ENCODE data around the gene TCOF1.
"Not testable (repeated sequence)": the region's sequence is repeated elsewhere in the genome, so short reads cannot be mapped to it uniquely, and the experiment has no call there.

TCOF1 gene

DNA sequence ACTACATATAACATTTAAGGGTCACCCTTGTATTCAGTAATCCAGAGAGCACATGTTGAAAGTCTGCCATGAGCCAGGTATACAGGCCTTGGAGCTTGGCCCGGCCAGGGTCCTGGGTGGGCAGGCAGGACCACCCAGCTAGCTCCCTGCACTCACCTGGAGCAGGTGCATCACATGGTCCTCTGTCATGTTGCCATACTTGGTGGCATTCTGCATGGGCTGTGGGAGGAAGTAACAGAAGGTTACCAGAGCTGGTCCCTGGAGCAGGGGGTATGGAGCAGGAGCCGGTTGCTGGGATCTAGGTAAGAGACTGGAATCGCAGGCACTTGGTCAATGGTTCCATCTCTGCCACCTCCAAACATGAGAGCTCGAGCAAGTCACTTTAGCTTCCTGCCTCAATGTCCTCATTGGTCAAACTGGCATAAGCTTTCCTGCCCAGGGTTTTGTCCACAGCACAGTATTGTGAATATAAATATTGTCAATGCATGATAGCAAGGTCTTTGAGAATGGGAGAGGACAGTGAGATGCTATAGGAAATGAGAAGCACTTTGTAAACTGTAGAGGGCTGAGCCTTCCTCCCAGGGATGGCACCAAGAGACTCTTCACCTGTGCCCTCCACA is 48.7 kb downstream of the TCOF1 start:
- no peak for DNase-seq

DNA sequence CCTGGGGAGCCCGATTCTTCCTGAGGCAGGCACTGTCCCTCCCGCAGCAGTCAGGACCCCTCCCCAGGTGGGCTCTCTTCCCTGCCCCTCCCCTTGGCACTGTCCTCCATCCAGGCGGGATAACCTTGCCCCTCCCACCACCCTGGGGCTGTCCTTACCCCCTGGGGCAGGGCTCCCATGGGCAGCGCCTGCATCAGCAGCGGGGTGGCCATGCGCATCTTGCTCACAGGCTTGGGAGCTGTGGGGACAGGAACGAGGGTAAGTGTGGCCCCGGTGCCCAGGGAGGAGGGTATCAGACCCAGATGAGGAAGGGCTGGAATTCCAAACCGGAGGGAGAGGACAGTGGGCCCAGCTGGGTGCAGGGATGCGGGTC is 49.2 kb downstream of the TCOF1 start:
- DNase-seq, result no peak

- DNase-seq, result no peak
Measured at GRCh38 chr5:150407096-150407720, 49.7 kb downstream of the TCOF1 start.

GRCh38 chr5:150408231-150408943 is 50.9 kb downstream of the TCOF1 start:
- no peak for DNase-seq

GRCh38 chr5:150409638-150410523 is 52.4 kb downstream of the TCOF1 start:
- peak; percentile 59 for DNase-seq

DNA sequence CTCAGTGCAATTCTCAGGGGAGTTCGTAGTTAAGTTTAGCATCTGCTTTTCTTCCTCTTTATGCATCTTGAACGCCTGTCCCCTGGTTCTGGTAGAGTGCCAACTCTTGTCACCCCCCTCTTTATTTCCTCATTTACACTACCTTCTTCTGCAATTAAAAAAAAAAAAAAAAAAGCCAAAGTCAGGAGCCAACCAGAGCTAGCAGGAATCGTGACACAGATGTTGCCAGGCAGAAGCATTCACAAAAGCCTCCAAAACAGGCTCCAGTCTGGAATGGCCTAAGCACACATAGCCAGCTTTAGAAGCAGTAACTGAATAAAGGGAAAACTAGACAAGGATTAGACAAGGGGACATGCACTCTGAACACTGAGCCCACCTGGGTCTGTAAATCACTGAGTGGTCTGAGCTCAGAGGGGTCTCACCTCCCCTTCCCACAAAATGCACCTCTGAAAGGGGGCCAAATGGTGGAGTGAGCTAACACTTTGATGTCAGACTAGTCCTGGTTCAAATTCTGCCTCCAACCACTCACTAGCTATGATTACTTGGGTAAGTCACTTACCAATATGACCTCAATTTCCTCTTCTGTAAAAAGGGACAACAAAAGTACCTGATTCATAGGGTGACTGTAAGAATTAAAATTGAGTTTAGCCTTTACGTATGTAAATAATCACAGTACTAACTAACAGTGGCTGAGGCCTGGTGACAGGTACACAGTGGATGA is 53.2 kb downstream of the TCOF1 start:
- DNase-seq, result no peak

- DNase-seq, result no peak
Measured at GRCh38 chr5:150411245-150411979, 53.9 kb downstream of the TCOF1 start.

GRCh38 chr5:150412319-150413175 is 55.0 kb downstream of the TCOF1 start, which contains the start of gene CD74:
Gene CD74, minus strand, starts transcription at chr5:150412910. Its CDS starts 161 bp downstream, at chr5:150412749.
- no peak for DNase-seq

DNA sequence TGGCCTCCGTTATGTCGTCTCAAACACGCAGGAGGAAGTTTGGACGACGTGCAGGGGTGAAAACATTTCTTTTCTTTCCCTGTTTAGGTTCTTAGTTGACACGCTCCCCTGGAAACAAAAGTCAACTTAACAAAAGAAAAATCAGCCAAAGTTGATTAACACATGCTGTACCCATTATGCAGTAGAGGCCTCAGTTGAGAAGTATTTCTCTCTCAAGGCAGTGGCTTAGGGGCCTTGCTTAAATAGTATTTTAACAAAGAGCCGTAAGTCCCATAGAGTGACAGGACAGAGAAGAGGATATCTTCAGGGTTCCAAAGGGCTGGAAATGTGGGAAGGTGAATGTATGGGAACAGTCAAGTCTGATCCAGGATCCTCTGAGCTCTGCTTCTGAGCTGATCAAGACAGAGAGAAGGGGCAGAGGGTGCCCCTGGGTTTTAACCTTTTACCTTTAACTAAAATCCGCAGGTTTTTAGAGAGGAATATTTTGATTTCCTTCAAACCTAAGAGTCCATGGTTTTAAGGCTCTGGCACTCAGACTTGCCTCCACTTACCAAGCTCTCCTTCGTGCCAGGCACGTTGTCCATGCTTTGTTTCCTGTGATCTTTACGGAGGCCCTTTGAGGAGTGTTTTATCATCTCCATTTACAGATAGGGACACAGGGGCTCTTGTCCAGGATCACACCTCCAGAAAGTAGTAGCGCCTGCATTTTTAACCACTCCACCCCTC is 55.8 kb downstream of the TCOF1 start:
- no peak for DNase-seq

DNA sequence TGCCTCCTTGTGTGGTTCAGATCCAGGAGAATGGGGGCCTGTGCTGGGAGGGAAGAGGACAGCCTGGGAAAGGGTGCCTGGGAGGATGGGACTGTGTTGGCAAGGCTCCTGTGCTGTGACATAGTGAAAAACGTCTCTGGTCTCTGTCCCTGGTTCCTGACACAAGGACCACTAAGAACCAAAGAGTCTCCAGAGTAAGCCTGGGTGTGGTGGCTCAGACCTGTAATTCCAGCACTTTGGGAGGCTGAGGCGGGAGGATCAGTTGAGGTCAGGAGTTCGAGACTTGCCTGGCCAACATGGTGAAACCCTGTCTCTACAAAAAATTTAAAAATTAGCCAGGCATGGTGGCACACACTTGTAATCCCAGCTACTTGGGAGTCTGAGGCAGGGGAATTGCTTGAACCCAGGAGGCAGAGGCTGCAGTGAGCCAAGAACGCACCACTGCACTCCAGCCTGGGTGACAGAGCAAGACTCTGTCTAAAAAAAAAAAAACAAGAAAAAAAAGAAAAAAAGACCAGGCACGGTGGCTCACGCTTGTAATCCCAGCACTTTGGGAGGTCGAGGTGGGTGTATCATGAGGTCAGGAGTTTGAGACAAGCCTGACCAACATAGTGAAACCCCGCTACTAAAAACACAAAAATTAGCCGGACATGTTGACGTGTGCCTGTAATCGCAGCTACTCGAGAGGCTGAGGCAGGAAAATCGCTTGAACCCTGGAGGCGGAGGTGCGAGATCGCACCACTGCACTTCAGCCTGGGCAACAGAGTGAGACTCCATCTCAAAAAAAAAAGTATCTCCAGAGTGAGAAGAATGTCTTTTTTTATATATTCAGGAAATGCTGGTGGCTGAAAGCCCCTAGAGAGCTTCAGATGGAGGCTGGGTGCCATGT is 56.6 kb downstream of the TCOF1 start:
- not testable (repeated sequence) for DNase-seq

DNA sequence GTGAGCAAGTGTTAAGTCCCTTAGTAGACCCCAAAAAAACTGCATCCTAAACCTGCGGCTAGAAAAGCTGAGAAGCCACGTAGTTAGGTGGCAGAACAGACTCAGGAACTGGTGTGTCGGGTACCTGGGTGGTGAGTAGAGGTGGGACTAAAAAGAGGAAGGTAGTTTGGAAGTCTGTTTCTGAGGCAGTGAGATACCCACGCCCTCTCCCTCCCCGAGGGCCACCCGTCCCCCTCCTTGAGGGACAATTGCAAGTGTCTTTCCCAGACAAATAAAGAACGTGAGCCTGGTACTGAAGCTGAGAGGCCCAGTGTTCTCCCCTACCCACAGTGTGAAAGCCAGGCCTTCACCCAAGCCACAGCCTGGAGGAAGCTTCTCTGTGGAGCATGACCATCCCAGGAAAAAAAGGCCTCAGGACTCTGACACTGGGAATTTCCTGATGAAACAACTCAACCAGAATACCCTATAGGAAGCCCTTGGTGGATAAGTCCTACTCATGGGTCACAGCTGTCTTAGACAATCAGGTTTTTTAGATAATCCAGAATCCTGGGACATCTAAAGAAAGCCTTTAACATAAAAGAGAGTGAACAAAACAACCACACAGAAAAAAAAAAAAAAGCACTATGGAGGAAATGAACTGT is 62.3 kb downstream of the TCOF1 start:
- DNase-seq, result no peak

DNA sequence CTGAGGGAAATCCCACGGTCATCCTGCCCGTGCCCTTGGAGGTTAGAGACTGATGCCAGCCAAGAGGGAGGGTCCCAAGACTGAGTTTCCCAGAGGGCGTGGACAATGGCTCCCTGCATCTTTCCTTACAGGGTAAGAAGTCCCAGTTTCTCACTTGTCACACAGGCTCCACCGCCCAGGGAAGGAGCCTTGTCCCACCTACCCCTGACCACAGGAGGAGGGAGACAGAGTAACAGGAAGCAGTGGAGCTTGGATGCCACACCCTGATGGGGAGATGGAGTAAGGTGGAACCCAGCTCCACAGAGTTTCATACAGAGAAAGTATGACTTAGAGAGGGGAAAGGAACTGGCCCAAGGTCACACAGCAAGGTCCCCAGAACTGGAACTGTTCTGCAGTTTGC is 64.6 kb downstream of the TCOF1 start:
- no peak for DNase-seq

DNA sequence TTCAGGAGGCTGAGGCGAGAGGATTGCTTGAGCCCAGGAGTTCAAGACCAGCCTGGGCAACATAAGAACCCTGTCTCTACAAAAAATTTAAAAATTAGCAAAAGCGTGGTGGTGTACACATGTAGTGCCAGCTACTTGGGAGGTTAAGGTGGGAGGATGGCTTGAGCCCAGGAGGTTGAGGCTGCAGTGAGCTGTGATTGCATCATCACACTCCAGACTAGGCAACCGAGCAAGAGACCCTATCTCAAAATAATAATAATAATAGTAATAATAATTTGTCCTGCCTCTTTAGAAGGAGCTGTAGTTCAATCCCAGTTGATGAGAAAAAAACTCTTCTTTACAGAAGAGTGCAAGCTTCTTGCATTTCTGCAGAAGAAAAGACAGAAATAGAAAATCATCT is 65.3 kb downstream of the TCOF1 start:
- no peak for DNase-seq

DNA sequence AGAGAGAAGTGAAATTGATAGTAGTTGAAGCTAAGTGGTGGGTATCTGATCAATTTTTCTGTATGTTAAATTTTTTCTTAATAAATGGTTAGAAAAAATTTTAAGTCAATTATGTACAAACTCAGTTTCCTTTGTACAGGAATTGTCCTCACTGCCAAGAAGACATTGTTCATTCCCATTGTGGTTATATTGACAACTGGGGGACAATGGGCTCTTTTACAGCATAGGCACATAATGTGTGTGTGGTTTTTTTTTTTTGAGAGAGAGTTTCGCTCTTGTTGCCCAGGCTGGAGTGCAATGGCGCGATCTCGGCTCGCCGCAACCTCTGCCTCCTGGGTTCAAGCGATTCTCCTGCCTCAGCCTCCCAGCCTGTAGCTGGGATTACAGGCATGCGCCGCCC is 68.7 kb downstream of the TCOF1 start:
- DNase-seq, result not testable (repeated sequence)

DNA sequence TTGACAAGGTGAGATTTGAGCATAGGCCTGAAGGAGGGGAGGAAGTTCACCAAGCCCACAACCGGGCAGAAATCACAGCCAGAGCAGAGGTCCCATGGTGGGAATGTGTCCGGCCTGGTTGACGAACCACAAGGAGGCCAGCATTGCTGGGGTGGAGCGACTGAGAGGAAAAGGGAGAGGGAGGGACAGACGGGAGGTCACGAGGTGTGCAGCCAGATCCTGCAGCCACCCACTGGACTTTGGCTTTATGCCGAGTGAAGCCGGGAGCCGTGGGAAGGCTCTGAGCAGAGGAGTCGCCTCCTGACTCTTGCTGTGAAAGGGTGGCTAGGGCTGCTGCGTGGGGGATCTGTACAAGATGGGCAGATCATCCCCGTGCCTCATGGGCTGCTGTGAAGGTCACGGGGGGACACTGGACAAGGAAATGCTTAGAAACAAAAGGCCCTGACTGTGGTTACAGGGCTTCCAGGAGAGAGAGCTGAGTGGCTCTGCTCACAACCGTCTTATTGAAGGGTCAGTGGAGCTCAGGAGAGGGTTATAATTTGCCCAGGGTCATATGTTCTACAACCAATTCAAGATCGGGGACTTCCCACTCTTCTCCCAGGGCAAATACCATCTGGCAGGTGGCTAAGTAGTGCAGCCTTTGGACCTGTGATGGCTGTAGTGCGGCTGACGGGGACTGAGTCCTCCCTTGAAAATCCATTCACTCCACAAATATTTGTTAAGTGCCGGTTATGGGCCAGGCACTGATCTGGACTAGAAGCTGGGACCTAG is 70.8 kb downstream of the TCOF1 start:
- DNase-seq, result no peak

DNA sequence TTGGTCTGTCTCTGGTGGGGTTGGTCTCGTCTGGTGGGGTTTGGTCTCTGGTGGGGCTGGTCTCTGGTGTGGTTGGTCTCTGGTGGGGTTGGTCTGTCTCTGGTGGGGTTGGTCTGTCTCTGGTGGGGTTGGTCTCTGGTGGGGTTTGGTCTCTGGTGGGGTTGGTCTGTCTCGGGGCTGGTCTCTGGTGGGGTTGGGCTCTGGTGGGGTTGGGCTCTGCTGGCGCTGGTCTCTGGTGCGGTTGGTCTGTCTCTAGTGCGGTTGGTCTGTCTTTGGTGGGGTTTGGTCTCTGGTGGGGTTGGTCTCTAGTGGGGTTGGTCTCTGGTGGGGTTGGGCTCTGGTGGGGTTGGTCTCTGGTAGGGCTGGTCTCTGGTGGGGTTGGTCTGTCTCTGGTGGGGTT is 71.5 kb downstream of the TCOF1 start:
- no peak for DNase-seq

DNA sequence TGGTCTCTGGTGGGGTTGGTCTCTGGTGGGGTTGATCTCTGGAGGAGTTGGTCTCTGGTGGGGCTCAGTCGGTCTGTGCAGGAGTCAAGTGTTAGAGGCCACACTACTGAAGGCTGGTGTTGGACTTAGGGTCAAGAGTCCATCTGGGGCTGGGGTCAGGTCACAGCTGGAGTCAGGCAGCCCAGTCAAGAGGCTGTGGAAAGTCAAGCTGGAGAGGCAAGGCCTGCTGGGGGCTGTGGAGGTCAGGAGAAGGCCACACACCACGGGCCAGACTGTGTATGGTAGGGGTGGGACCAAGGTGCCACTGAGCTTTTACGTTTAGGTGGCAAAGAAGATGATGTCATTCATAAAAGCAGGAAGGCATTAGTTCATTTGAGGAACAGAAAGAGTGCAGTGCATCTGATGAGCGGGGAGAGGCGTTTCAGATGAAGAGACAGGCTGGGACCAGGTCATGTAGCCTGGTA is 71.9 kb downstream of the TCOF1 start:
- no peak for DNase-seq

DNA sequence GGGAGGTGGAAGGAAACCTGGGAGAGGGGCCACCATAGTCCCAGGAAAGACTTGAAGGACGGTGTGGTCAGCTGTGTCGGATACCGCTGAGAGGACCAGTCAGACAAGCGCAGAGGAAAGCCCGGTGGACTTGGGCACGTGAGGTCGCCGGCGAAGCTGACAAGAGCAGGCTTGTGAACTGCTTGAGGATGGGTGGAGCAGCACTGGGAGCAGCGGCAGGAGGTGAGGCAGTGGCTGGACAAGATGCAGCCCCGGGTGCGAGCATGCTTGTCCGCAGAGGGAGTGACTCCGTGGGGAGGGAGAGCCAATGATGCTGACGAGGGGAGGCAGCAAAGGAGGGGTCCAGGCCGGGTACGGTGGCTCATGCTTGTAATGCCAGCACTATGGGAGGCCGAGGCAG is 73.6 kb downstream of the TCOF1 start:
- DNase-seq, result no peak
